ENCODE data around the gene MICALL2. TPM values are rescaled to one million over a fixed set of nuclear protein-coding genes. Genes with fewer than 3 reads are reported as not detected.
"Not testable (repeated sequence)": the region's sequence is repeated elsewhere in the genome, so short reads cannot be mapped to it uniquely, and the experiment has no call there.

The MICALL2 gene
- total RNA-seq, 1 donor from 2014 or later, result 127 TPM

GRCh38 chr7:1457059-1457948 lies 2.0 kb downstream of the MICALL2 start:
- DNase-seq (ENCODE audit: low spot score) (no peak), ATAC-seq (no peak)
- intact Hi-C loops (cut with DNase I), result no loop called here

GRCh38 chr7:1455955-1456354 lies 3.3 kb downstream of the MICALL2 start:
- DNase-seq (ENCODE audit: low spot score), result no peak
- ATAC-seq, result no peak
- intact Hi-C loops (cut with DNase I), result no loop called here

GRCh38 chr7:1455241-1455939 lies 3.9 kb downstream of the MICALL2 start:
- intact Hi-C loops (cut with DNase I), result no loop called here
- no peak for DNase-seq (ENCODE audit: low spot score)
- no peak for ATAC-seq

- intact Hi-C loops (cut with DNase I), result no loop called here
- DNase-seq (ENCODE audit: low spot score) (peak; percentile 85), ATAC-seq (peak; percentile 71)
Observed at GRCh38 chr7:1454542-1454941, 4.7 kb downstream of the MICALL2 start.

GRCh38 chr7:1452205-1452604 lies 7.1 kb downstream of the MICALL2 start:
- DNase-seq (ENCODE audit: low spot score) (no peak), ATAC-seq (no peak)
- intact Hi-C loops (cut with DNase I), result no loop called here

- no peak for ATAC-seq
- intact Hi-C loops (cut with DNase I), result no loop called here
Observed at GRCh38 chr7:1450987-1451386, 8.3 kb downstream of the MICALL2 start.

GRCh38 chr7:1450431-1450830 lies 8.8 kb downstream of the MICALL2 start:
- no peak for DNase-seq (ENCODE audit: low spot score)
- intact Hi-C loops (cut with DNase I), result no loop called here
- ATAC-seq, result no peak

More at GRCh38 chr7:1450987-1451386, 8.3 kb downstream of the MICALL2 start:
- DNase-seq (ENCODE audit: low spot score), result no peak

GRCh38 chr7:1449951-1450350 lies 9.3 kb downstream of the MICALL2 start:
- intact Hi-C loops (cut with DNase I), result no loop called here
- ATAC-seq (no peak), DNase-seq (ENCODE audit: low spot score) (no peak)

GRCh38 chr7:1449501-1449900 lies 9.8 kb downstream of the MICALL2 start:
- DNase-seq (ENCODE audit: low spot score) (no peak), ATAC-seq (no peak)
- intact Hi-C loops (cut with DNase I), result no loop called here

GRCh38 chr7:1448958-1449357 lies 10.3 kb downstream of the MICALL2 start:
- no peak for DNase-seq (ENCODE audit: low spot score)
- ATAC-seq, result no peak
- intact Hi-C loops (cut with DNase I), result no loop called here

GRCh38 chr7:1447551-1448244 lies 11.6 kb downstream of the MICALL2 start:
- DNase-seq (ENCODE audit: low spot score) (no peak), ATAC-seq (peak; percentile 56)
- intact Hi-C loops (cut with DNase I), result no loop called here

- no peak for DNase-seq (ENCODE audit: low spot score)
- intact Hi-C loops (cut with DNase I), result no loop called here
- no peak for ATAC-seq
Observed at GRCh38 chr7:1447112-1447511, 12.2 kb downstream of the MICALL2 start.

GRCh38 chr7:1446620-1447032 lies 12.6 kb downstream of the MICALL2 start:
- DNase-seq (ENCODE audit: low spot score) (no peak), ATAC-seq (no peak)
- intact Hi-C loops (cut with DNase I), result no loop called here

GRCh38 chr7:1446026-1446425 lies 13.2 kb downstream of the MICALL2 start:
- intact Hi-C loops (cut with DNase I); ATAC-seq; DNase-seq (ENCODE audit: low spot score): not testable (repeated sequence)

GRCh38 chr7:1445341-1445740 lies 13.9 kb downstream of the MICALL2 start:
- intact Hi-C loops (cut with DNase I), result no loop called here
- DNase-seq (ENCODE audit: low spot score) (no peak), ATAC-seq (no peak)

- no peak for ATAC-seq
- intact Hi-C loops (cut with DNase I), result no loop called here
- no peak for DNase-seq (ENCODE audit: low spot score)
Observed at GRCh38 chr7:1444925-1445322, 14.3 kb downstream of the MICALL2 start.

- intact Hi-C loops (cut with DNase I), result no loop called here
Observed at GRCh38 chr7:1444214-1444924, 14.9 kb downstream of the MICALL2 start.

GRCh38 chr7:1443587-1444200 lies 15.6 kb downstream of the MICALL2 start:
- DNase-seq (ENCODE audit: low spot score); intact Hi-C loops (cut with DNase I); ATAC-seq: not testable (repeated sequence)

More at GRCh38 chr7:1444214-1444924, 14.9 kb downstream of the MICALL2 start:
- DNase-seq (ENCODE audit: low spot score) (no peak), ATAC-seq (no peak)

All from sciatic nerve (tissue), 2 donors.